Measurements from ENCODE around the gene AKNA.

- TF ChIP-seq CTCF (IDR thresholded peaks at IDR 0.05) (no peak), POLR2A (IDR thresholded peaks at IDR 0.05) (no peak)
These were observed 72.7 kb downstream of the AKNA start for GRCh38 chr9:114314881-114315722.
